Effector memory CD4-positive, alpha-beta T cell (primary cell): ENCODE data around the gene CAVIN1.
"Not testable (repeated sequence)": the region's sequence is repeated elsewhere in the genome, so short reads cannot be mapped to it uniquely, and the experiment has no call there.

Experiments
- DNase-seq, 3 donors: peaks; one replicate each; pipeline ENCODE4 v3.0.0-alpha.2; 2020
- H3K27ac ChIP-seq: 2 replicates; pipeline ENCODE4 v1.7.0; 2013; ENCODE audit warnings: mild to moderate bottlenecking, low read length, moderate library complexity; ENCODE audit not compliant: insufficient read depth, poor library complexity, severe bottlenecking
- H3K27me3 ChIP-seq: replicated peaks from 2 replicates; pipeline ENCODE4 v1.7.0; 2013; ENCODE audit warnings: mild to moderate bottlenecking, low read length; ENCODE audit not compliant: insufficient read depth, control insufficient read depth, poor library complexity, severe bottlenecking
- H3K36me3 ChIP-seq: 2 replicates; pipeline ENCODE4 v1.7.0; 2013; ENCODE audit warnings: mild to moderate bottlenecking, low read length, moderate library complexity; ENCODE audit not compliant: control insufficient read depth, insufficient read depth
- H3K4me1 ChIP-seq: 2 replicates; pipeline ENCODE4 v1.7.0; 2013; ENCODE audit warnings: low read length, mild to moderate bottlenecking; ENCODE audit not compliant: control insufficient read depth, insufficient read depth, poor library complexity, severe bottlenecking
- H3K4me3 ChIP-seq: 2 replicates; pipeline ENCODE4 v1.7.0; 2013; ENCODE audit warnings: low read length, low read depth, mild to moderate bottlenecking; ENCODE audit not compliant: insufficient read depth, poor library complexity, severe bottlenecking
- H3K9me3 ChIP-seq: 2 replicates; pipeline ENCODE4 v1.7.0; 2013; ENCODE audit warnings: mild to moderate bottlenecking, low read length, moderate library complexity; ENCODE audit not compliant: control insufficient read depth

The CAVIN1 gene

GRCh38 chr17:42417981-42418380 is 5.1 kb downstream of the CAVIN1 start:
- H3K27ac ChIP-seq, H3K27me3 ChIP-seq, H3K9me3 ChIP-seq, H3K36me3 ChIP-seq, H3K4me3 ChIP-seq, DNase-seq: not testable (repeated sequence)
- H3K4me1 ChIP-seq = peaks cover 24% of the 10 kb centered on the region

- DNase-seq = no peak
- no peaks in the 10 kb centered on the region for H3K27me3 ChIP-seq
- peaks cover 12% of the 10 kb centered on the region for H3K4me1 ChIP-seq
- no peak overlapping the region for H3K27ac ChIP-seq
- H3K4me3 ChIP-seq = peak overlapping the region; percentile 49
- no peaks in the 10 kb centered on the region for H3K9me3 ChIP-seq
- no peaks in the 10 kb centered on the region for H3K36me3 ChIP-seq
Observed at GRCh38 chr17:42414704-42415409, 8.2 kb downstream of the CAVIN1 start.

GRCh38 chr17:42413464-42414040 is 9.5 kb downstream of the CAVIN1 start:
- Histone ChIP-seq H3K4me1 (peaks cover 12% of the 10 kb centered on the region), H3K27me3 (no peaks in the 10 kb centered on the region), H3K9me3 (no peaks in the 10 kb centered on the region), H3K27ac (no peak overlapping the region), H3K36me3 (no peaks in the 10 kb centered on the region), H3K4me3 (no peak overlapping the region)
- DNase-seq = no peak

GRCh38 chr17:42411905-42412679 is 11.0 kb downstream of the CAVIN1 start:
- H3K9me3 ChIP-seq = no peaks in the 10 kb centered on the region
- no peaks in the 10 kb centered on the region for H3K27me3 ChIP-seq
- no peaks in the 10 kb centered on the region for H3K36me3 ChIP-seq
- H3K4me3 ChIP-seq = no peak overlapping the region
- H3K27ac ChIP-seq = no peak overlapping the region
- DNase-seq = no peak
- H3K4me1 ChIP-seq = peaks cover 12% of the 10 kb centered on the region

- H3K27ac ChIP-seq = no peak overlapping the region
- peaks cover 12% of the 10 kb centered on the region for H3K4me1 ChIP-seq
- no peaks in the 10 kb centered on the region for H3K36me3 ChIP-seq
- H3K4me3 ChIP-seq = no peak overlapping the region
- no peaks in the 10 kb centered on the region for H3K9me3 ChIP-seq
- H3K27me3 ChIP-seq = no peaks in the 10 kb centered on the region
- no peak for DNase-seq
Observed at GRCh38 chr17:42411361-42411760, 11.7 kb downstream of the CAVIN1 start.

GRCh38 chr17:42410319-42410685 is 12.8 kb downstream of the CAVIN1 start:
- no peaks in the 10 kb centered on the region for H3K9me3 ChIP-seq
- H3K27ac ChIP-seq = no peak overlapping the region
- no peak overlapping the region for H3K4me3 ChIP-seq
- H3K4me1 ChIP-seq = peaks cover 11% of the 10 kb centered on the region
- H3K36me3 ChIP-seq = no peaks in the 10 kb centered on the region
- no peaks in the 10 kb centered on the region for H3K27me3 ChIP-seq
- no peak for DNase-seq

- Histone ChIP-seq H3K27ac (no peak overlapping the region), H3K36me3 (no peaks in the 10 kb centered on the region), H3K9me3 (no peaks in the 10 kb centered on the region), H3K4me1 (peaks cover 5% of the 10 kb centered on the region), H3K4me3 (no peak overlapping the region), H3K27me3 (no peaks in the 10 kb centered on the region)
- no peak for DNase-seq
Observed at GRCh38 chr17:42409523-42410318, 13.3 kb downstream of the CAVIN1 start.

- DNase-seq = no peak
- Histone ChIP-seq H3K27me3 (no peaks in the 10 kb centered on the region), H3K4me3 (no peak overlapping the region), H3K9me3 (no peaks in the 10 kb centered on the region), H3K27ac (no peak overlapping the region), H3K36me3 (no peaks in the 10 kb centered on the region), H3K4me1 (no peaks in the 10 kb centered on the region)
Observed at GRCh38 chr17:42408061-42408460, 15.0 kb downstream of the CAVIN1 start.

- Histone ChIP-seq H3K27me3 (no peaks in the 10 kb centered on the region), H3K4me1 (no peaks in the 10 kb centered on the region), H3K4me3 (no peak overlapping the region), H3K27ac (no peak overlapping the region), H3K9me3 (no peaks in the 10 kb centered on the region), H3K36me3 (no peaks in the 10 kb centered on the region)
- peak; percentile 26 to 38 (median 30) for DNase-seq
Observed at GRCh38 chr17:42407289-42407836, 15.7 kb downstream of the CAVIN1 start.
